H1 (cell line): ENCODE results near the gene WNK2. TPM values are rescaled to one million over a fixed set of nuclear protein-coding genes. Genes with fewer than 3 reads are reported as not detected.
A peak's percentile ranks its signal among the peaks of the same experiment; 100 is the strongest.

Experiments
- CTCF ChIA-PET: fragments of 300-600 bp; sonication (Branson Sonifier 250); formaldehyde crosslinking; loops from one replicate; lab custom pipeline; 2021; ENCODE audit not compliant: partially characterized antibody; lab: Charles Lee
- POLR2A ChIA-PET: fragments of 300-600 bp; sonication (Branson Sonifier 250); formaldehyde crosslinking; loops from one replicate; lab custom pipeline; 2021; ENCODE audit warnings: inconsistent platforms; ENCODE audit not compliant: partially characterized antibody; lab: Charles Lee
- DNase-seq, 2 experiments: peaks; one replicate each; pipeline versions ENCODE4 v3.0.0 to v3.0.0-alpha.2; 2010 to 2022; ENCODE audit warnings: low spot score in 2 of 2, low read depth in 1 of 2, mixed read lengths in 1 of 2
- FAIRE-seq: peaks from 2 replicates; lab custom pipeline; 2011; peaks lifted over from hg19 to GRCh38; lab: Jason Lieb, UNC
- H2AFZ ChIP-seq: 2 replicates; pipeline ENCODE4 v1.8.1; 2012; ENCODE audit warnings: low read length, inconsistent platforms
- H2AK5ac ChIP-seq: 2 replicates; pipeline ENCODE4 v1.6.1; 2013; ENCODE audit warnings: low read depth, low read length
- H2BK120ac ChIP-seq: replicated peaks from 2 replicates; pipeline ENCODE3; 2013; ENCODE audit warnings: low read depth, low read length, inconsistent platforms
- H2BK12ac ChIP-seq: 2 replicates; pipeline ENCODE4 v1.6.1; 2013; ENCODE audit warnings: low read depth, low read length
- H2BK15ac ChIP-seq: 2 replicates; pipeline ENCODE4 v1.6.1; 2013; ENCODE audit warnings: low read length
- H2BK20ac ChIP-seq: 2 replicates; pipeline ENCODE4 v1.6.1; 2013; ENCODE audit warnings: low read length
- H2BK5ac ChIP-seq: 2 replicates; pipeline ENCODE4 v1.6.1; 2013; ENCODE audit warnings: low read depth, low read length
- H3K14ac ChIP-seq: 2 replicates; pipeline ENCODE4 v1.6.1; 2013; ENCODE audit warnings: inconsistent platforms; ENCODE audit not compliant: insufficient read length
- H3K18ac ChIP-seq: 2 replicates; pipeline ENCODE4 v1.6.1; 2013; ENCODE audit warnings: low read length; ENCODE audit errors: extremely low read depth
- H3K23ac ChIP-seq: 2 replicates; pipeline ENCODE4 v1.6.1; 2013; ENCODE audit warnings: inconsistent platforms; ENCODE audit not compliant: insufficient read length
- H3K23me2 ChIP-seq: 2 replicates; pipeline ENCODE4 v1.6.1; 2013; ENCODE audit warnings: low read depth, low read length
- H3K27ac ChIP-seq: 2 replicates; pipeline ENCODE4 v1.6.1; 2011; ENCODE audit warnings: low read depth, low read length, inconsistent platforms
- H3K27me3 ChIP-seq, 4 experiments: replicated peaks in 1 of 4; 1 replicate in 1 of 4; 2 replicates in 3 of 4; pipeline versions ENCODE4 v1.6.1 to v1.8.1; 2011 to 2013; ENCODE audit warnings: low read length in 3 of 4, mild to moderate bottlenecking in 3 of 4, inconsistent platforms in 2 of 4, mixed read lengths in 2 of 4, moderate library complexity in 1 of 4; ENCODE audit not compliant: control insufficient read depth in 3 of 4, insufficient read depth in 3 of 4; ENCODE audit errors: extremely low read depth in 1 of 4
- H3K36me3 ChIP-seq, 4 experiments: 2 replicates each; pipeline versions ENCODE4 v1.6.1 to v1.8.1; 2011 to 2013; ENCODE audit warnings: mild to moderate bottlenecking in 4 of 4, low read length in 3 of 4, moderate library complexity in 2 of 4, control low read depth in 1 of 4, inconsistent platforms in 1 of 4; ENCODE audit not compliant: insufficient read depth in 4 of 4, control insufficient read depth in 2 of 4
- H3K4ac ChIP-seq: replicated peaks from 2 replicates; pipeline ENCODE3; 2013; ENCODE audit warnings: low read length, low read depth, mixed read lengths, inconsistent platforms; ENCODE audit not compliant: insufficient read length
- H3K4me1 ChIP-seq, 4 experiments: replicated peaks in 1 of 4; 1 replicate in 1 of 4; 2 replicates in 3 of 4; pipeline versions ENCODE4 v1.6.1 to v1.8.1; 2011 to 2013; ENCODE audit warnings: low read length in 3 of 4, inconsistent platforms in 2 of 4, mixed read lengths in 1 of 4; ENCODE audit not compliant: insufficient read depth in 4 of 4, control insufficient read depth in 3 of 4
- H3K4me2 ChIP-seq, 2 experiments: 2 replicates each; pipeline versions ENCODE4 v1.6.1 to v1.8.1; 2011 to 2013; ENCODE audit warnings: low read depth in 2 of 2, low read length in 2 of 2, control low read depth in 1 of 2, inconsistent platforms in 1 of 2, mild to moderate bottlenecking in 1 of 2; ENCODE audit not compliant: insufficient read depth in 1 of 2
- H3K4me3 ChIP-seq, 4 experiments: fragments of 200-600, 300-600 bp in 1 of 4; sonication (generic), shearing (Covaris generic), sonication (Bioruptor Twin) in 1 of 4; 2 replicates each; pipeline versions ENCODE4 v1.5.1 to v1.8.1; 2011 to 2016; ENCODE audit warnings: low read length in 4 of 4, low read depth in 3 of 4, control low read depth in 2 of 4, inconsistent platforms in 2 of 4, mild to moderate bottlenecking in 2 of 4, mixed read lengths in 1 of 4, moderate library complexity in 1 of 4; ENCODE audit not compliant: insufficient read depth in 2 of 4; ENCODE audit errors: extremely low read depth in 1 of 4
- H3K56ac ChIP-seq: replicated peaks from 2 replicates; pipeline ENCODE3; 2013; ENCODE audit warnings: low read depth, mild to moderate bottlenecking, mixed read lengths, low read length, inconsistent platforms; ENCODE audit not compliant: insufficient read length
- H3K79me1 ChIP-seq: 2 replicates; pipeline ENCODE4 v1.6.1; 2013; ENCODE audit warnings: low read depth, low read length, control low read depth
- H3K79me2 ChIP-seq, 2 experiments: 2 replicates each; pipeline versions ENCODE4 v1.6.1 to v1.8.1; 2012 to 2013; ENCODE audit warnings: low read length in 2 of 2, mild to moderate bottlenecking in 2 of 2, inconsistent platforms in 1 of 2; ENCODE audit not compliant: insufficient read depth in 2 of 2, control insufficient read depth in 1 of 2
- H3K9ac ChIP-seq, 4 experiments: replicated peaks in 1 of 4; 1 replicate in 1 of 4; 2 replicates in 3 of 4; pipeline versions ENCODE4 v1.6.1 to v1.8.1; 2011 to 2013; ENCODE audit warnings: low read depth in 3 of 4, low read length in 3 of 4, control low read depth in 2 of 4, mild to moderate bottlenecking in 2 of 4, moderate library complexity in 2 of 4, inconsistent platforms in 1 of 4; ENCODE audit errors: extremely low read depth in 1 of 4
- H3K9me3 ChIP-seq, 2 experiments: 2 replicates each; pipeline versions ENCODE4 v1.6.1 to v1.8.1; 2012 to 2013; ENCODE audit warnings: mild to moderate bottlenecking in 2 of 2, moderate library complexity in 2 of 2, control low read depth in 1 of 2, inconsistent platforms in 1 of 2, low read depth in 1 of 2, low read length in 1 of 2, mixed read lengths in 1 of 2; ENCODE audit not compliant: insufficient read depth in 2 of 2
- H4K20me1 ChIP-seq, 2 experiments: replicated peaks in 1 of 2; 2 replicates each; pipeline versions ENCODE3 to v1.8.1; 2011 to 2013; ENCODE audit warnings: inconsistent platforms in 2 of 2, low read length in 2 of 2, mild to moderate bottlenecking in 1 of 2; ENCODE audit not compliant: insufficient read depth in 2 of 2, control insufficient read depth in 1 of 2
- H4K5ac ChIP-seq: 2 replicates; pipeline ENCODE4 v1.6.1; 2013; ENCODE audit warnings: low read length, low read depth, mixed read lengths, inconsistent platforms; ENCODE audit not compliant: insufficient read length
- H4K8ac ChIP-seq: 2 replicates; pipeline ENCODE4 v1.8.0; 2013; ENCODE audit warnings: mild to moderate bottlenecking, moderate library complexity, low read length, inconsistent platforms; ENCODE audit not compliant: insufficient read depth; ENCODE audit errors: extremely low read depth
- H4K91ac ChIP-seq: replicated peaks from 2 replicates; pipeline ENCODE3; 2013; ENCODE audit warnings: low read length, mixed read lengths, inconsistent platforms; ENCODE audit not compliant: insufficient read length
- EZH2 ChIP-seq: fragments of 200-600 bp; sonication (generic); IDR thresholded peaks from 2 replicates; pipeline ENCODE4 v1.7.1; 2012; ENCODE audit warnings: low read depth, mild to moderate bottlenecking, moderate library complexity, low read length, inconsistent platforms; ENCODE audit not compliant: severe bottlenecking
- RBBP5 ChIP-seq: IDR thresholded peaks from 2 replicates; pipeline ENCODE4 v1.7.1; 2012; ENCODE audit warnings: low read depth, mild to moderate bottlenecking, inconsistent platforms, low read length, moderate library complexity, borderline replicate concordance
- SAP30 ChIP-seq: fragments of 300-600 bp; sonication (generic); IDR thresholded peaks from 2 replicates; pipeline ENCODE4 v1.7.1; 2012; ENCODE audit warnings: low read length, moderate library complexity, mild to moderate bottlenecking, inconsistent platforms; ENCODE audit not compliant: insufficient read depth, insufficient replicate concordance
- whole genome bisulfite sequencing, 2 experiments: shearing (Covaris generic) in 1 of 2; methylation state at CpG; one replicate each; pipeline versions ENCODE4 v1.1.6 to v1.1.7; 2013 to 2015; ENCODE audit warnings: low lambda C conversion rate in 2 of 2, mixed read lengths in 2 of 2, inconsistent platforms in 1 of 2, low coverage in 1 of 2, missing lambda C conversion rate in 1 of 2; ENCODE audit not compliant: insufficient replicate concordance in 2 of 2, insufficient coverage in 1 of 2, insufficient read length in 1 of 2; ENCODE audit errors: extremely low coverage in 1 of 2, missing lambda C conversion rate in 1 of 2; 5-methylcytosine and 5-hydroxymethylcytosine counted together
- polyA plus RNA-seq, 7 experiments: library from polyadenylated mRNA; depleted of rRNA in 3 of 7; stranded (reverse) in 5 of 7; unstranded in 2 of 7; fragments of >200 nt in 5 of 7; fragments of 200-250 nt in 2 of 7; gene quantifications; 1 replicate in 5 of 7; 2 replicates in 1 of 7; 4 replicates in 1 of 7; pipeline versions ENCODE4 v1.2.1 to v1.2.3, GENCODE V29; 2011 to 2013; ENCODE audit warnings: missing spikeins in 2 of 7, mixed read lengths in 2 of 7
- total RNA-seq: library from RNA; stranded (reverse); fragmentation: NEBNext Ultra II Directional; extraction: Animal tissue kit (Norgen Biotek cat#: 25700); gene quantifications from 2 replicates; pipeline ENCODE4 v1.2.1, GENCODE V29; 2021
- TF ChIP-seq, protein P1 (sequence below): IDR thresholded peaks from 2 replicates; pipeline ENCODE4 v1.6.1; 2012; ENCODE audit warnings: low read length, inconsistent platforms

The WNK2 gene
- total and polyA plus RNA-seq, 2 of the 8 experiments (the other 6 are each of a cell fraction or from before 2014, with no cell fraction given), result 12.0 to 87.2 TPM

DNA sequence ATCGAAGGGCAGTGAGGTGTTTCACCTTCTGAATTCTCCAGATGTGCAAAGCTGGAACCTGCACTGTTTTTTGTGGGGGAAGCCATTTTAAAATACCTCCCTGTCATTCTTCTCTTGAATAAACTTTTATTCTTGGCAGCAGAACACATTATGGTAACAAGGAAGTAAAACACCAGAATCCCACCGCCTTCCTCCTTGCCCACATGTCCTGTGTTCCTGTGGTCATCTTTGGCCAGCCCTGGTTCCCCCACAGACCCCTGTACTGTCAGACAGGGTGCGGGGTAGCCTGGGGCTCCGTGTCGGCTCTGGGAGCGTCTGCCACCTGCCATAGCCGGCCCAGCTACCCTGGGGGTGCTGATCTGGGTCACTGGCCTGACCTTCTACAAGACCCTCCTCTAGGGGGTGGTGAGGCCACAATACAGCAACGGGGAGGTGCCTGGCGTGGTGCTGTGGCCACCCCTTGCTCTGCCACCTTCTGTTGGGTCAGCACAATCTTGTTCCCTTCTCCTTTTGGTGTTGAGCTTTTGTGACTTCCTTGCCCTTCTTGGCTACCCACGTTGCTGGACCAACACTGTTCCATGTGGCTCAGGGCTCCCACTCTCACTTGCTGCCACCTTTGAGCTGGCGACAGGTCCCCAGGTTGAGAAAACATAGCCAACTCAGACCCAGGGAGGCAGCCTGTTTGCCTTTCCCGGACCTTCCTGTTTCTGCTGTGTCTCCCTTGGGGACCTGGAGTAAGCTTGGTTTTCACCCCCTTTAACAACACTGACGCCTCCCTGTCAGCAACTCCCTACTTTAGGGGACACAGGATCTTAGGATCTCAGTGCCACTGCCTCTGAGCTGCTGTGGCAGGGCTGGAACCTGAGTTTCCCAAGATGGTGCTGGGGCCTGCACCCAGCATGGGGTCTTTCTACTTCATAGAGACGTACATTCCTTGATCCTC, 4.8 kb downstream of the WNK2 start:
- no peak overlapping the region for H3K27ac ChIP-seq
- H3K36me3 ChIP-seq, result no peaks in the 10 kb centered on the region
- H3K56ac ChIP-seq, result no peak overlapping the region
- FAIRE-seq (no peak), DNase-seq (no peak)
- H3K79me1 ChIP-seq, result peaks cover 32% of the 10 kb centered on the region
- H4K5ac ChIP-seq, result no peak overlapping the region
- no peak overlapping the region for H3K18ac ChIP-seq
- no peak overlapping the region for H2BK120ac ChIP-seq
- no peak overlapping the region for H2AFZ ChIP-seq
- no peak overlapping the region for H3K4me3 ChIP-seq
- H3K14ac ChIP-seq, result no peak overlapping the region
- H3K27me3 ChIP-seq, result peaks cover 0 to 17% (median 7%) of the 10 kb centered on the region in 4 experiments; a peak in 5 of 7 replicates
- peaks cover 0 to 24% (median 14%) of the 10 kb centered on the region in 4 experiments; a peak in 6 of 7 replicates for H3K4me1 ChIP-seq
- H2BK5ac ChIP-seq, result no peak overlapping the region
- peak overlapping the region; percentile 1 for H4K91ac ChIP-seq
- no peak overlapping the region for H2AK5ac ChIP-seq
- WGBS, 2 experiments, result 83% methylated on average over 14 of the region's 14 CpGs; no CpG with 5 or more reads in 1 of the 2 experiments
- no peaks in the 10 kb centered on the region for H3K9me3 ChIP-seq
- no peak overlapping the region; the same call in 1 of the 2 replicates for H4K8ac ChIP-seq
- H2BK20ac ChIP-seq, result no peak overlapping the region
- H3K23ac ChIP-seq, result no peak overlapping the region
- peaks cover 23 to 39% of the 10 kb centered on the region in 2 experiments for H4K20me1 ChIP-seq
- POLR2A ChIA-PET, result interaction anchor here (1.2 to 1.3 kb wide), 3 partner anchors 10 to 18 kb away, joined by 3 to 5 read pairs (median 4); no protein-coding TSS in a partner anchor
- H3K9ac ChIP-seq, result no peak overlapping the region; a peak in 1 of 7 replicates
- H2BK15ac ChIP-seq, result no peak overlapping the region
- H3K79me2 ChIP-seq, result peaks cover 0 to 44% of the 10 kb centered on the region in 2 experiments; a peak in 2 of 4 replicates
- H3K23me2 ChIP-seq, result peaks cover 16% of the 10 kb centered on the region; the same call in 1 of the 2 replicates
- CTCF ChIA-PET, result interaction anchor here (0.7 to 2.2 kb wide), 6 partner anchors 10 to 116 kb away, joined by 3 to 10 read pairs (median 4); no protein-coding TSS in a partner anchor
- H3K4ac ChIP-seq, result no peak overlapping the region
- H2BK12ac ChIP-seq, result no peak overlapping the region
- H3K4me2 ChIP-seq, result no peak overlapping the region
- TF ChIP-seq, protein P1, sequence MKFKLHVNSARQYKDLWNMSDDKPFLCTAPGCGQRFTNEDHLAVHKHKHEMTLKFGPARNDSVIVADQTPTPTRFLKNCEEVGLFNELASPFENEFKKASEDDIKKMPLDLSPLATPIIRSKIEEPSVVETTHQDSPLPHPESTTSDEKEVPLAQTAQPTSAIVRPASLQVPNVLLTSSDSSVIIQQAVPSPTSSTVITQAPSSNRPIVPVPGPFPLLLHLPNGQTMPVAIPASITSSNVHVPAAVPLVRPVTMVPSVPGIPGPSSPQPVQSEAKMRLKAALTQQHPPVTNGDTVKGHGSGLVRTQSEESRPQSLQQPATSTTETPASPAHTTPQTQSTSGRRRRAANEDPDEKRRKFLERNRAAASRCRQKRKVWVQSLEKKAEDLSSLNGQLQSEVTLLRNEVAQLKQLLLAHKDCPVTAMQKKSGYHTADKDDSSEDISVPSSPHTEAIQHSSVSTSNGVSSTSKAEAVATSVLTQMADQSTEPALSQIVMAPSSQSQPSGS, result no peak
- no peak for TF ChIP-seq EZH2
- no peak for TF ChIP-seq SAP30
- no peak for TF ChIP-seq RBBP5
